ENCODE measurements around the gene CAMSAP2. TPM values are rescaled to one million over a fixed set of nuclear protein-coding genes. Genes with fewer than 3 reads are reported as not detected.
A peak's percentile ranks its signal among the peaks of the same experiment; 100 is the strongest.

CAMSAP2 gene
- total and polyA plus RNA-seq, 2 of the 8 experiments (the other 6 are each of a cell fraction or from before 2014, with no cell fraction given) = 4.2 to 27.6 TPM

DNA sequence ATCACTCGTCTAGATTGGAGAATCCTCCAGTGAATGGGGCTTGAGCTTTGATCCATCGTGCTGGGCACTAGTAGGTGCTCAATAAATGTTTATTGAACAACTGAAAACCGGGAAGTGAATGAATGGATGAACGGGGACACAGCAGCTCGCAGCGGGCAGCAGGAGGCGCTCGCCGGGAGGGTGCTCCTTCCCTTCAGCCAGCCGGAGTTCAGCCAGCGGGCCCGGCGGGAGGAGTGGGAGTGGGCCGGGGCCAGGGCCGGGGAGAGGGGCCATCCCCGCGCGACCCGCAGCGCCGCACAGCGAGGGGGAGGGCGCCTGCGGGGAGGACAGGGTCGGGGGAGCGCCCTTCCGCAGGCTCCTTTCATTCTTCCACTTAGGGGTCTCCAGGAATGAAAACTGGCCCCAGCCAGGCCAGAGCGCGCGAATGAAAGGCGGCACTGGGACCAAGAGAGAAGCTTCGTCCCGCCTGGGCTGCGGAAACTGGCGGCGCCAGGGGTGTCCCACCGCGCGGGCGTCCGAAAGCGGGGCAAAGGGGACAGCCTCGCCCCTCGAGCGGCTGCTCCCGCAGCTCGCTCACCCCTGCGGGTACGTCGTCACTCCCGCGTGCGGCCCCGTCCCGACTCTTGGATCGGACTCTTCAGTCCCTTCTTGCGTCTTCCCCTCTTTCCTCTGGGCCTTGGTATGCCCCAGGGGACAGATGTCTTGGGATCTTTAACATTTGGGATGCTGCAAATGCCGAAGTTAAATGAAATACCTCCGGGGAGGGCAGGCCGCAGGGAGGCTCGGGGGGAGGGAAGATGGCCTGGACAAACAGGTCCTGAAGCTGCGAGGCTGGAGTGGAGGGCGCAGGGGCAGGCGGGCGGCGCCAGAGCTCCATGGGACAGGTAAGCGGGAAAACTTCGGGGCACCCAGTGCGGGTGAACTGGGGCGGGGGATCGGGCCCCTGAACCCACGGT, 152.4 kb downstream of the CAMSAP2 start (continued):
- TF ChIP-seq, protein P1, sequence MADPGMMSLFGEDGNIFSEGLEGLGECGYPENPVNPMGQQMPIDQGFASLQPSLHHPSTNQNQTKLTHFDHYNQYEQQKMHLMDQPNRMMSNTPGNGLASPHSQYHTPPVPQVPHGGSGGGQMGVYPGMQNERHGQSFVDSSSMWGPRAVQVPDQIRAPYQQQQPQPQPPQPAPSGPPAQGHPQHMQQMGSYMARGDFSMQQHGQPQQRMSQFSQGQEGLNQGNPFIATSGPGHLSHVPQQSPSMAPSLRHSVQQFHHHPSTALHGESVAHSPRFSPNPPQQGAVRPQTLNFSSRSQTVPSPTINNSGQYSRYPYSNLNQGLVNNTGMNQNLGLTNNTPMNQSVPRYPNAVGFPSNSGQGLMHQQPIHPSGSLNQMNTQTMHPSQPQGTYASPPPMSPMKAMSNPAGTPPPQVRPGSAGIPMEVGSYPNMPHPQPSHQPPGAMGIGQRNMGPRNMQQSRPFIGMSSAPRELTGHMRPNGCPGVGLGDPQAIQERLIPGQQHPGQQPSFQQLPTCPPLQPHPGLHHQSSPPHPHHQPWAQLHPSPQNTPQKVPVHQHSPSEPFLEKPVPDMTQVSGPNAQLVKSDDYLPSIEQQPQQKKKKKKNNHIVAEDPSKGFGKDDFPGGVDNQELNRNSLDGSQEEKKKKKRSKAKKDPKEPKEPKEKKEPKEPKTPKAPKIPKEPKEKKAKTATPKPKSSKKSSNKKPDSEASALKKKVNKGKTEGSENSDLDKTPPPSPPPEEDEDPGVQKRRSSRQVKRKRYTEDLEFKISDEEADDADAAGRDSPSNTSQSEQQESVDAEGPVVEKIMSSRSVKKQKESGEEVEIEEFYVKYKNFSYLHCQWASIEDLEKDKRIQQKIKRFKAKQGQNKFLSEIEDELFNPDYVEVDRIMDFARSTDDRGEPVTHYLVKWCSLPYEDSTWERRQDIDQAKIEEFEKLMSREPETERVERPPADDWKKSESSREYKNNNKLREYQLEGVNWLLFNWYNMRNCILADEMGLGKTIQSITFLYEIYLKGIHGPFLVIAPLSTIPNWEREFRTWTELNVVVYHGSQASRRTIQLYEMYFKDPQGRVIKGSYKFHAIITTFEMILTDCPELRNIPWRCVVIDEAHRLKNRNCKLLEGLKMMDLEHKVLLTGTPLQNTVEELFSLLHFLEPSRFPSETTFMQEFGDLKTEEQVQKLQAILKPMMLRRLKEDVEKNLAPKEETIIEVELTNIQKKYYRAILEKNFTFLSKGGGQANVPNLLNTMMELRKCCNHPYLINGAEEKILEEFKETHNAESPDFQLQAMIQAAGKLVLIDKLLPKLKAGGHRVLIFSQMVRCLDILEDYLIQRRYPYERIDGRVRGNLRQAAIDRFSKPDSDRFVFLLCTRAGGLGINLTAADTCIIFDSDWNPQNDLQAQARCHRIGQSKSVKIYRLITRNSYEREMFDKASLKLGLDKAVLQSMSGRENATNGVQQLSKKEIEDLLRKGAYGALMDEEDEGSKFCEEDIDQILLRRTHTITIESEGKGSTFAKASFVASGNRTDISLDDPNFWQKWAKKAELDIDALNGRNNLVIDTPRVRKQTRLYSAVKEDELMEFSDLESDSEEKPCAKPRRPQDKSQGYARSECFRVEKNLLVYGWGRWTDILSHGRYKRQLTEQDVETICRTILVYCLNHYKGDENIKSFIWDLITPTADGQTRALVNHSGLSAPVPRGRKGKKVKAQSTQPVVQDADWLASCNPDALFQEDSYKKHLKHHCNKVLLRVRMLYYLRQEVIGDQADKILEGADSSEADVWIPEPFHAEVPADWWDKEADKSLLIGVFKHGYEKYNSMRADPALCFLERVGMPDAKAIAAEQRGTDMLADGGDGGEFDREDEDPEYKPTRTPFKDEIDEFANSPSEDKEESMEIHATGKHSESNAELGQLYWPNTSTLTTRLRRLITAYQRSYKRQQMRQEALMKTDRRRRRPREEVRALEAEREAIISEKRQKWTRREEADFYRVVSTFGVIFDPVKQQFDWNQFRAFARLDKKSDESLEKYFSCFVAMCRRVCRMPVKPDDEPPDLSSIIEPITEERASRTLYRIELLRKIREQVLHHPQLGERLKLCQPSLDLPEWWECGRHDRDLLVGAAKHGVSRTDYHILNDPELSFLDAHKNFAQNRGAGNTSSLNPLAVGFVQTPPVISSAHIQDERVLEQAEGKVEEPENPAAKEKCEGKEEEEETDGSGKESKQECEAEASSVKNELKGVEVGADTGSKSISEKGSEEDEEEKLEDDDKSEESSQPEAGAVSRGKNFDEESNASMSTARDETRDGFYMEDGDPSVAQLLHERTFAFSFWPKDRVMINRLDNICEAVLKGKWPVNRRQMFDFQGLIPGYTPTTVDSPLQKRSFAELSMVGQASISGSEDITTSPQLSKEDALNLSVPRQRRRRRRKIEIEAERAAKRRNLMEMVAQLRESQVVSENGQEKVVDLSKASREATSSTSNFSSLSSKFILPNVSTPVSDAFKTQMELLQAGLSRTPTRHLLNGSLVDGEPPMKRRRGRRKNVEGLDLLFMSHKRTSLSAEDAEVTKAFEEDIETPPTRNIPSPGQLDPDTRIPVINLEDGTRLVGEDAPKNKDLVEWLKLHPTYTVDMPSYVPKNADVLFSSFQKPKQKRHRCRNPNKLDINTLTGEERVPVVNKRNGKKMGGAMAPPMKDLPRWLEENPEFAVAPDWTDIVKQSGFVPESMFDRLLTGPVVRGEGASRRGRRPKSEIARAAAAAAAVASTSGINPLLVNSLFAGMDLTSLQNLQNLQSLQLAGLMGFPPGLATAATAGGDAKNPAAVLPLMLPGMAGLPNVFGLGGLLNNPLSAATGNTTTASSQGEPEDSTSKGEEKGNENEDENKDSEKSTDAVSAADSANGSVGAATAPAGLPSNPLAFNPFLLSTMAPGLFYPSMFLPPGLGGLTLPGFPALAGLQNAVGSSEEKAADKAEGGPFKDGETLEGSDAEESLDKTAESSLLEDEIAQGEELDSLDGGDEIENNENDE (IDR thresholded peaks at IDR 0.05; ENCODE audit: insufficient replicate concordance, low read length) = no peak
- peak; percentile 43 for TF ChIP-seq TAF7 (optimal IDR thresholded peaks at IDR 0.05; ENCODE audit: borderline replicate concordance, low read depth, low read length)
- 0 out of 2 replicates have a peak, but pooled peaks have one; percentile 42 for TF ChIP-seq RXRA (IDR thresholded peaks at IDR 0.05; ENCODE audit: insufficient read depth, low read depth, low read length)
- peak; percentile 31 for TF ChIP-seq KDM4A (IDR thresholded peaks at IDR 0.05; ENCODE audit: low read depth, low read length, severe bottlenecking)
- peak; percentile 84 for TF ChIP-seq TAF1 (IDR thresholded peaks at IDR 0.05; ENCODE audit: low read depth, low read length)
- TF ChIP-seq SRF (IDR thresholded peaks at IDR 0.05; ENCODE audit: low read depth, low read length) = no peak
- peak; percentile 58 for TF ChIP-seq PHF8 (conservative IDR thresholded peaks at IDR 0.05; ENCODE audit: low read depth, low read length)
- no peak for TF ChIP-seq NANOG (IDR thresholded peaks at IDR 0.05; ENCODE audit: insufficient read depth, low read depth, low read length, poor library complexity, severe bottlenecking)
